Measurements from ENCODE around the gene SNX5. TPM values are rescaled to one million over a fixed set of nuclear protein-coding genes. Genes with fewer than 3 reads are reported as not detected.
A peak's percentile ranks its signal among the peaks of the same experiment; 100 is the strongest.

Gene SNX5
- total and polyA plus RNA-seq, 2 of the 13 experiments (the other 11 are each of a cell fraction or from before 2014, with no cell fraction given), result 664 to 1,040 TPM

- TF ChIP-seq SNAPC5 (CRISPR knock-in tag; IDR thresholded peaks at IDR 0.05; ENCODE audit: borderline replicate concordance), result no peak
- TF ChIP-seq ZNF142 (CRISPR knock-in tag; IDR thresholded peaks at IDR 0.05), result no peak
- TF ChIP-seq KLF15 (CRISPR knock-in tag; IDR thresholded peaks at IDR 0.05; ENCODE audit: borderline replicate concordance), result no peak
- no peak for TF ChIP-seq ZNF335 (CRISPR knock-in tag; IDR thresholded peaks at IDR 0.05)
- peak; percentile 67 for TF ChIP-seq ZEB1 (IDR thresholded peaks at IDR 0.05; ENCODE audit: insufficient replicate concordance, low read depth)
- no peak; the same call in 1 of the 2 replicates for TF ChIP-seq ETV5 (CRISPR knock-in tag; IDR thresholded peaks at IDR 0.05; ENCODE audit: borderline replicate concordance)
- TF ChIP-seq SNAPC4 (CRISPR knock-in tag; IDR thresholded peaks at IDR 0.05), result no peak
- TF ChIP-seq FOXA3 (CRISPR knock-in tag; IDR thresholded peaks at IDR 0.05), result no peak
- no peak for TF ChIP-seq CBFB (CRISPR knock-in tag; IDR thresholded peaks at IDR 0.05)
- TF ChIP-seq ZNF432 (CRISPR knock-in tag; IDR thresholded peaks at IDR 0.05; ENCODE audit: borderline replicate concordance), result no peak
- no peak for TF ChIP-seq ATF4 (CRISPR knock-in tag; IDR thresholded peaks at IDR 0.05)
- TF ChIP-seq PHF20 (CRISPR knock-in tag; IDR thresholded peaks at IDR 0.05), result no peak
- no peak for TF ChIP-seq IRX3 (CRISPR knock-in tag; IDR thresholded peaks at IDR 0.05; ENCODE audit: borderline replicate concordance, low read depth)
- no peak for TF ChIP-seq KDM1A (CRISPR knock-in tag; IDR thresholded peaks at IDR 0.05)
- no peak for TF ChIP-seq ZNF225 (CRISPR knock-in tag; IDR thresholded peaks at IDR 0.05)
- TF ChIP-seq ZNF589 (CRISPR knock-in tag; conservative IDR thresholded peaks at IDR 0.05), result no peak
- 0 out of 2 replicates have a peak, but pooled peaks have one; percentile 7 for TF ChIP-seq ZNF670 (CRISPR knock-in tag; IDR thresholded peaks at IDR 0.05; ENCODE audit: borderline replicate concordance)
These were observed 1.9 kb downstream of the SNX5 start (continued) for GRCh38 chr20:17966432-17967310.
